Measurements from ENCODE around the gene SYNGR1.

The SYNGR1 gene

DNA sequence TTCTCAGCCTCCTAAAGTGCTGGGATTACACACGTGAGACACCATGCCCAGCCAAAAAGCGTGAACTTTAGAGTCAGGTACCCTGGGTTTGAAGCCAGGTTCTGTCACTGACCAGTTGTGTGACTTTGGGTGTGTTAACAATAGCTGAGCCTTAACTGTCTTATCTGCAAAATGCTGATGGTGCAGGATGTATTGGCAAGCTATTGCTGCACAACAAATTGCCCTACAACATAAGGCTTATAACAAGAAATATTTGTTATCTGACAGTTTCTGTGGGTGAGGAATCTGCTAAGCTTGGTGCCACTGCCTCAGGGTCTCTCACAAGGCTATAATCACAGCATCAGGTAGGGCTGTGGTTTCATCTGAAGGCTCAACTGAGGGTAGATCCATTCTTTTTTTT lies 21.9 kb downstream of the SYNGR1 start:
- DNase-seq (ENCODE audit: low read depth in 2 of 2) = no peak

DNA sequence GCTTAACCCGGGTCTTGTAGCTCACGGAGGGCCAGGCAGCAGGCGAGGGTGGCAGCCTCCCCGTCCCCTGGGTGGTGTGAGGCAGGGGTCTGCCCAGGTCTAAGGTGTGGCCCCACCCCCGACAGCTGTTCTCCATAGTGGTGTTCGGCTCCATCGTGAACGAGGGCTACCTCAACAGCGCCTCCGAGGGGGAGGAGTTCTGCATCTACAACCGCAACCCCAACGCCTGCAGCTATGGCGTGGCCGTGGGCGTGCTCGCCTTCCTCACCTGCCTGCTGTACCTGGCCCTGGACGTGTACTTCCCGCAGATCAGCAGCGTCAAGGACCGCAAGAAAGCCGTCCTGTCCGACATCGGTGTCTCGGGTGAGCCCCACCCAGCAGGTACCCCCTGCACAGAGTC lies 24.4 kb downstream of the SYNGR1 start:
- DNase-seq (ENCODE audit: low read depth in 2 of 2) = no peak

DNA sequence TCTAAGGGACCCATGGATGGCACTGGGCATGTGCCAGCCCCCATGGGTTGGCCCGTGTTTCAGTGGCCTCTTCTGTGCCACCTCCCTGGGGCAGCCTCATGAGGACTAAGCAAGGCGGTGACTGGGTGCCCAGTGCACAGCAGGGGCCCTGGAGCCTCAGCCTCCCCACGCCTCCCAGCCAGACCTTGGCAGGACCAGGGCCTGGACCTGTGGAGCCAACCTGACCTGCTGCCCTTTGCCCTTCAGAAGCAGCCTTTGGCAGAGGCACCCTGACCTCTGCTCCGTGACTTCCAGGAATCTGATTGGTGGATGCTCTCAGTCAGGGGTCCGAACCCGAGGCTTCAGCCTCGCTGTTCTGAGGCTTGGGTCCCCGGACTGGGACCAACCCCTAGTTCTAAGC lies 25.0 kb downstream of the SYNGR1 start:
- no peak for DNase-seq (ENCODE audit: low read depth in 2 of 2)

DNA sequence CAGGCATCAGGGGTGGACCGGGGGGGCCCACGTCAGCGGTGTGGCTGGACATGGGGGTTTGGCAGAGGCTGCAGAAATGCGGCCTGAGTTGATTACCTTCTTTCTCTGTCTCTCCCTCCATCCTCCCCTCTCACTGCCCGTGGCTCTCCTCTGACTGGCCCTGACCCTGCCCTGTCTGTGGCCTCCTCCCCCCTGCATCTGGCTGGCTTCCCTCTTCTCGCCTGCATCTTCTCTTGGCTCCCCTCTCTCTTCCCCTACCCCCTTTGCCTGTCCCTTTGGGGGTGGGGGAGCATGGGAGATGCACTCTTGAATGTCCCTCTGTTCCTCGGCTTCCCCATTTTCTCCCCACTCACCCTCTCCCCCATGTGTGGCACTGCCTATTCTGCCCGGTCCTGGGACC lies 25.9 kb downstream of the SYNGR1 start:
- no peak for DNase-seq (ENCODE audit: low read depth in 2 of 2)

DNA sequence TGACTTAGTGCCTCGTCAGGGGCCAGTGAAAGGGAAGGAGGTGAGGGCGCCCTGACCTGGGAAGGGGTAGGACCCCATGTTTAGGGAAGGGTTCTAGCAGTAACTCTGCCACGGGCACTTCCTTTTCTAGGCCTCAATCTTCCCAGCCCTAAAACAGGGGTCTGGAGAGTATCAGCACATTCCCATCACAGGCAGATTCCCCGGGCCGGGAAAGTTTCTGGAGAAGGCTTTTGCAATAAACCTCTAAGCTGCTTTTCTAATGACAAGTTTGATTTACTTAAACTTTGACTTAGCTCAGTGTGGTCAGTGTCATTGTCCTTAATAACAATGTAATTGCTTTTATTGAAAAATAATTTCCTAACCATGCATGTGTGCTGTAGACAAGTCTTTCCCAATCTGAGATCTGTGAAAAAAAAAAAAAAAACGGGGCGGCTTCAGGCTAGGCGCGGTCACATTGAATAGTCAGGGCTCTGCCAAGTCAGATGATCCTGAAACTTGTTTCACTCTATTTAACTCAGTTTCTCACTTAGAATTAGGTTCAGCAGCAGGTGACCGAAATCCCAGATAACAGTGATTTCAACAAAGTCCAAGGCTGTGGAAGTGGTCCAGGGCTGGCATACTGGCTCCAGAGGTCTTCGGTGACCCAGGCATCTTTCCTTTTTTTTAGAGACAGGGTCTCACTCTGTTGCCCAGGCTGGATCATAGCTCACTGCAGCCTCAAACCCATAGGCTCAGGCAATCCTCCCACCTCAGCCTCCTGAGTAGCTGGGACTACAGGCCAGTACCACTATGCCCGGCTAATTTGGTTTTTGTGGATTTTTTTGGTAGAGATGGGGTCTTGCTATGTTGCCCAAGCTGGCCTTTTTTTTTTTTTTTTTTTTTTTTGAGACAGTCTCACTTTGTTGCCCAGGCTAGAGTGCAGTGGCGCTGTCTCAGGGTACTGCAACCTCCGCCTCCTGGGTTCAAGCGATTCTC lies 30.3 kb downstream of the SYNGR1 start:
- DNase-seq (ENCODE audit: low read depth in 2 of 2) = no peak

DNA sequence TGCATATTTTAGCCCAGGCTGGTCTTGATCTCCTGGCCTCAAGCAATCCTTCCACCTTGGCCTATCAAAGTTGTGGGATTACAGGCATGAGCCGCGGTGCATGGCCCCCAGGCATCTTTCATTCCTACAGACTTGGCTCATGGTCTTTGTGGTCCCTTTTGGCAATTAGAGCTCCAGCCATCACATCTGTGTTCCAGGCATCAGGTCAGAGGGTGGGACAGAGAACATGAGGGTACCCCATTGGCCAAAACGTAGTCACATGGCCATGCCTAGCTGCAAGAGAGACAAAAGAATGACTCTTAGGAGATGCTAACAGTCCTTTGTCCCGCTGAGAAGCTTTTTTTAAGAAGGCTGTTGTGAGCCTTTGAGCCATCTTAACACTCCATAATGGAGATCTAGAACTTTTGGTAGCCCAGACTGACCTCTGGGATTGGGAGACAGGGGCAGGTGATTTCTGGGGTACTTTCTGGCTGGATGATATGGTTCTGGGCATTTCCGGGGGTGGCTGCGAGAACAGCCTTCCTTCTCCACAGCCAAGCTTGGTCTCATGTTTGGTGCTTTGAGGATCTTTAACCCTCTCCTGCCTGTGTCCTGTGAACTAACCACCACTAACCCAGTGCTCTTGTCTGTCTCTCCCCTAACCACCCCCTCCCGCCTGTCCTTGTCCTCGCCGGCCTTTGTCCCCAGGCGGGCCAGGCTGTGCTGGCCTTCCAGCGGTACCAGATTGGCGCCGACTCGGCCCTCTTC lies 31.4 kb downstream of the SYNGR1 start:
- no peak for DNase-seq (ENCODE audit: low read depth in 2 of 2)

DNA sequence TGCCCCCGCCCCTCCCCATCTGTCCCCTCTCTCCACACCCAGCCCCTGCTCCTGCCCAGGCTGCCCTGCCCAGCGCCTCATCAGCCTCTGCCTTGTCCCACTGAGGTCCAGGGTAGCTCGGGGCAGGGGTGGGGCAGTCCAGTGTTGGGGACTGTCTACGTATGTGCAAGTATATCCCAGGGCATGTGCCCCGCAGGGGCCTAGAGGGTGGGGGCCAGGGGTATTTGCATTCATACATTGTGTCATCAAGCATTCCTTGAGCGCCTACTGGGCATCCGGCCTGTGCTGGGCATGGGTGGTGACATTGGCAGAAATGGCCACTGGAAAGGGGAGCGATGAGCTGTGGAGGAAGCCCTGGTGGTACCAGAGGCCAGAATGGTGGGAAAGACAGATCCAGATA lies 32.1 kb downstream of the SYNGR1 start:
- DNase-seq (ENCODE audit: low read depth in 2 of 2) = no peak

DNA sequence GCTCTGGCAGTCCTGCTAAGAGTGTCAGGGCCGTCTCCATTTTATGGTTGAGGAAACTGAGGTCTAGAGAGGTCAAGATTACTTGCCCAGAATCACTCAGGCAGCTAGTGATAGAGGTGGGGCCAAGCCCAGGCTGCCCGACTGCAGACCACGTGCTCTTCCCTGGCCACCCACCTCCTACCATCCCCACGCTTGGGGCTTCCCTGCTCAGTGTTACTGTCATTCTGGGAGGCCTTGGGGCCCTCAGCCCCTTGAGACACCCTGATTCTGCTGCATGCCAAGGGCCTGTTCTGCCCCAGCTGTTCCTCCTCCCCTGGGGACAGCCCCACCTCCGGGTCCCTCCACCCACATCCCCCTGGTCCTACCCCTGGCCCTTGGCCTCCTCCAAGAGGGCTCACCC lies 32.6 kb downstream of the SYNGR1 start:
- no peak for DNase-seq (ENCODE audit: low read depth in 2 of 2)

DNA sequence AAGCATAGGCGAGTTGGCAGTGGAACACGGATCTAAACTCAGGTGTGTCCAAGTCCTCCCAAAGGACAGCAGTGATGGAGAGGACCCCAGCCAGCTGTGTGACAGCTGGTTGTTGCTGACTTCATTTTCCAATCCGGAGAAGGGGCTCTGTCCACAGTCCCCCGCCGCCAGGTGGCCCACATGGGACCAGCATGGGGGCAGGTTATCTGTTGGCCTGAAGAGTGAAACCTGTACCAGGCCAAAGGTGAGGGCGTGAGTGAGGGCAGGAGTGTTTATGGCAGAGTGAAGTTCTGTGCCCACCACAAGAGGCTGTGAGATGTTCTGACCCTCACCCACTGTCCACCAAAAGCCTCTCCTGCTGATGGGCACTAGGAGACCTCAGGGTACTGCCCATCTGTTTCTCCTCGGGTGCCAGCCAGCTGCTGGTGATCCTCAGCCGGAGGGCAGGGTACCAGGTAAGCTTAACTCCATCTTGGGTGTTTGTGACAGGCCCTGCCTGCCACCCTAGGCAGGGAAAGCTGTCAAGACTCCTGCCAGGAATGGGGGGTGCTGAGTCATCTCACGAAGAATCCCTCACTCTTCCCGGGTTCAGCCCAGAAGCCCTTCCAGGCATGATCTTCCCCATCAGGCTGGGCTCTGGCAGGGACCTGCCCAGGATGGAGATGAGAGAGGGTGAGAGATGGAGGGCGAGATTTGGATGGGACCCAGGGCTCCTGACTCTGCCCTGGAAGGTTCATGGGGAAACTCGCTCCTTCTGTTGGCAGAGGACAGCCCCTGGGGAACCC lies 34.2 kb downstream of the SYNGR1 start:
- DNase-seq (ENCODE audit: low read depth in 2 of 2) = no peak

DNA sequence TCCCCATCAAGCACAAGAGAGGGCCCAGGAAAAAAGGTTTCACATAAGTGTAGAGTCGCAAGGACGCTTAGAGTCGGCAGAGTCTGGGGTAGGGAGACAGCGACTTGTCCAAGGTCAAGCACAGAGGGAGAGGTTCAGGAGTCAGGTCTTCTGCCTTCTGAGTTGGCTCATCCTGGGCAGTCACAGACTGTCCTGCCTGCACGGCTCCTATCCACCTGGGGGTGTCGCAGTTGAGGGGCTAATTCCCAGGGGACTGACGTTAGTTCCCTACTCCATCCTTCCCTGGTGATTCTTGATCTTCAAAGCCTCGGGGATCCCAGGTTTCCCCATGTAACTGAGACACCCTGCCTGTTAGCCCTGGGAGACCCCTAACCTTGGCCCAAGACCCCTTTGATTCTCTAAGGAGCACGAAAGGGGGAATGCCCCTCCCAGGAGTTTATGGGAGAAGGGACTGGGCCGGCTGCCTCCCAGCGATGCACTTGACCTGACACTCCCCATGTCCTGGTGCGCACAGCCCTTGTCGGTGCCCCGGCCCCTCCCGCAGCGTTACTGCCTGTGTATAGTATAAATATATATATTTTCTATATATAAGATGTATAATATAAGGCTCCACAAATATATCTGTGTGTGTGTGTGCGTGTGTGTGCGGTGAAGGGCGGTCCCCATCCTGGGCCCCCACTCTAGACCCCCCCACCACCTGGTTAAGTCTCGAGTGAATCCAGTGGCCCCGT lies 35.1 kb downstream of the SYNGR1 start:
- no peak for DNase-seq (ENCODE audit: low read depth in 2 of 2)

DNA sequence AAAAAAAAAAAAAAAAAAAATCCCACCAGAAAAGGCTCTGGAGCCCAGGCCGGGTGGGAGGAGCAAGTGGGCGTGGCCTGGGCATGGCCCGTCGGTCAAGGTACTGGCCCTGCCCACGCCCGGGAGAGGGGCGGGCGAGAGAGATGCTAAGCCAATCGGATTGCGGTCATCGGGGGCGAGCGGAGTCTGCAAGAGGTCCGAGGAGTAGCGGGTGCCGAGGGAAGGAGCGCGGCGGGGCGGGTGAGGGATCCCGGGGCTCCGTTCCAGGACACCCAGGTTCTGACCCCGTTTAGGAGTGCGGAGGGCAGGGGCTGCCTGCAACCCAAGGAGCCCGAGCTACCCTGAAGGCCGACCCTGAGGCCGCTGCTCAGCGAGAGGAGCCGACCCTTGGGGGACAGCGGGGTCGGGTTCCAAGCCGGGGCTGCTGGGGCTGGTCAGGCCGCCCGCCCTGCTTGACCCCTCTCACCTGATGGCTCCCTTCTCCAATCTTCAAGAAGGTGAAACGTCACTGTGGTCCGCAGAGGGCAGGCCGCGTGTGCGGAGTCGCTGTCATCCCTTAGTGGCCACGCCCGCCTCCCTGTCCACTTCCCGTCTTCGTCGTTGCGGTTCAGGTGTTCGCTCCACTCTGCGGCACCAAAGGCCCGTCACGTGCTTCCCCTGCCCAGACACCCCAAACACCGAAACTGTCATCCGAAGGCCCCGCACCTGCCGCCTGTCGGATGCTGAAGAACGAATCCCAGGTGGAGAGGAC lies 38.6 kb downstream of the SYNGR1 start:
- peak; percentile 50 for DNase-seq (ENCODE audit: low read depth in 2 of 2)

DNA sequence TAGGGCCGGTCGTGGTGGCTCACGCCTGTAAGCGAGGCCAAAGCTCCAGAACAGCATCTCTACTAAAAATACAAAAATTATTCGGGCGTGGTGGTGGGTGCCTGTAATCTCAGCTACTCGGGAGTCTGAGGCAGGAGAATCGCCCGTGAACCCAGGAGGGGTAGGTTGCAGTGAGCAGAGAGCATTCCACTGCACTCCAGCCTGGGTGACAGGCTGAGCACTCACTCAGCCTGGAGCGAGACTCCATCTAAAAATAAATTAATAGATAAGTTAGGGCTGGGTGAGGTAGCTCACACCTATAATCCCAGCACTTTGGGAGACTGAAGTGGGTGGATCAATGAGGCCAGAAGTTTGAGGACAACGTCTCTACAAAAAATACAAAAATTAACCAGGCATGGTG lies 39.6 kb downstream of the SYNGR1 start:
- DNase-seq (ENCODE audit: low read depth in 2 of 2) = no peak

DNA sequence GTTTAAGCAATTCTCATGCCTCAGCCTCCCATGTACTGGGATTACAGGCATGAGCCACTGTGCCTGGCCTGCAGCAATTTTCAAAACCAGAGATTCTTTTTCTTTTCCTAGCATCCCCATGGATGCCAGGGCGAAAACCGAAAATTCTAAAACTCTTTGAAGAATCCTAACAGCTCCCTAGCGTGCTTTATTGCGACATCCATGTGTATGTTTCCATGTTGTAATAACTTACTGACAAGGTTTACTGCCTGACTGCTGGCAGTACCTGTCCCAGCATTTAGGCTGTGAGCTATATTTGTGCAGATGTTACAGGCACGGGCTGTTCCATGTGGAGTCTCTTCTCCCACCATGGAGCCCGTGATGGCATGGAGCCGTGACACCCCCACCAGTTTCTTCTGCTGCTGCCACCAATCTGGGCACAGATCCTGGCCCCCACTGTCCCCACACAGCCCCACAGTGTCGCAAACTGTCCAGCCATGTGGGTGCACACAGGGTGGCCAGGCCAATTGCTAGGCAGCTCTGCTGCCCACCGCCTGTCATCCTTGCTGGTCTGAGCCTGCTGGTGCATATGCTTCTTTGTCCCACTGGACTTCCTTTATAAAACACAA lies 42.7 kb downstream of the SYNGR1 start:
- no peak for DNase-seq (ENCODE audit: low read depth in 2 of 2)

DNA sequence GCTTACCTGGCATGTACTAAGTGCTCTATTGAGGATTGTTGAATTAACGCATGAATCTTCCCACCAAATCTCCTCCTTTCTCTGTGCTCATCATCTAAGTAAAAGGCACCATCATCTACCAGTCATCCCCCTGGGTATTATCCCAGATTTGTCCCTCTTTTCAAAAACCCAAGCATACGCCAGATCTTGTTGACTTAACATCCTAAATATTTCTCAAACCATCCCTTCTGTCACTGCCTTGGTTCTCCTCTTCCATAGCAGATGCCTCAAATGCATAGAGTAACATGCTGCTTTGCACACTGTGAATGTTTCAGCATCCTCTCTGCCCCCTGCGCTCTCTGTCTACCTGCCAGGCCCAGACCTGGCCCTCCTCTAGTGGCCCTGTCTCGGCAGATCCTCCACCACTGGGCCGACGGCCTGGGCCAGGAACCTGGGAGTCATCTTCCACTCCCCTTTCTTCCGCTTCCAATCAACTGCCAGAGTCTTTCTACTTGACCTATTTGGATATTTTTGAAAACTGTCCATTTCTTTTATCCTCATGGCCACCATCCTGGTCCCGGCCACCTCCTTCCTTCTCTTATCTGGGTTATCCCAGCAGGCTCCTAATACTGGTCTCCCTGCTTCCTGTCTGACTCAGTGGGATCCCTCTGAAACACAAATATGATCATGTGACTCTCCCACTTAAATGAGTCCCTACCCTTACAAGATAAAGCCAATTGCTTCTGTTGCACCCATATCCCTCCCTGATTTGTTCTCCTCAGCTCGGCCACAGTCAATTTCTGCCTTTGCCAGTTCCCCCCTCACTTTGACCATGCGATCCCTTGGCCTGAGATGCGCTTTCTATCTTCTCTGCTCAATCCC lies 46.4 kb downstream of the SYNGR1 start:
- no peak for DNase-seq (ENCODE audit: low read depth in 2 of 2)

DNA sequence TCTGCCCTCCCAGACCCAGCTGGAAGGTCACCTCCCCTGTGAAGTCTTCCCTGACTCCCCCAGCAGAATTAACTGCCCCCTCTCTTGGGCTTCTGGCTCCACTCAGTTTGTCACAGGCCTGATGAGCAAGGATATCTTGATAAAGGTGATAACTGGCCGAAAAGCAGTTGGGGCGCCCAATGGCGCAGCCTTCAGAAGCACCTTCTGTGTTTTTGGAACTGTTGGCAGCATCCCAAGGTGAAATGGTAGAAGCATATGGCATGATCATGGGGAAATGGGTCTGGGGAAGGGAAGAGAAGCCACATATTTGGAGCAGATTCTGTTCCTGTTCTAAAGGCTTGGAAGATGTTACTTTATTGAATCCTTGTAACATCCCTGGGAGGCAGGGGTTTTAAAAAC lies 47.0 kb downstream of the SYNGR1 start:
- DNase-seq (ENCODE audit: low read depth in 2 of 2) = no peak

DNA sequence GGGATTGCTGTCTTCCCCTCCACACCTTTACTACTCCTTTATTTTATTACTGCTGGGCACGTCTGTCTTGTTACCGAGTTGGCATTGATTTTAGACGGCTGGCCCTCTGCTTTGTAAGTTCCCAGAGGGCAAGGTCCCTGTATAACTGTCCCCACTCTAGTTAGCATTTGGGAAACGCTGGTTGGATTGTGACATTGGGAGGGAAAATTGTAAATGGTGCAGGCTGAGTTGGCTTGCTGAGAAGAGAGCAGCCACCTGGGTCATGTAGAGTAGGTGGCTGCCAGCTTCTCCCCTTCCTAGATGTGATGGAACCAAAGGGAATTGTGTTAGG lies 51.5 kb downstream of the SYNGR1 start:
- DNase-seq (ENCODE audit: low read depth in 2 of 2) = no peak

DNA sequence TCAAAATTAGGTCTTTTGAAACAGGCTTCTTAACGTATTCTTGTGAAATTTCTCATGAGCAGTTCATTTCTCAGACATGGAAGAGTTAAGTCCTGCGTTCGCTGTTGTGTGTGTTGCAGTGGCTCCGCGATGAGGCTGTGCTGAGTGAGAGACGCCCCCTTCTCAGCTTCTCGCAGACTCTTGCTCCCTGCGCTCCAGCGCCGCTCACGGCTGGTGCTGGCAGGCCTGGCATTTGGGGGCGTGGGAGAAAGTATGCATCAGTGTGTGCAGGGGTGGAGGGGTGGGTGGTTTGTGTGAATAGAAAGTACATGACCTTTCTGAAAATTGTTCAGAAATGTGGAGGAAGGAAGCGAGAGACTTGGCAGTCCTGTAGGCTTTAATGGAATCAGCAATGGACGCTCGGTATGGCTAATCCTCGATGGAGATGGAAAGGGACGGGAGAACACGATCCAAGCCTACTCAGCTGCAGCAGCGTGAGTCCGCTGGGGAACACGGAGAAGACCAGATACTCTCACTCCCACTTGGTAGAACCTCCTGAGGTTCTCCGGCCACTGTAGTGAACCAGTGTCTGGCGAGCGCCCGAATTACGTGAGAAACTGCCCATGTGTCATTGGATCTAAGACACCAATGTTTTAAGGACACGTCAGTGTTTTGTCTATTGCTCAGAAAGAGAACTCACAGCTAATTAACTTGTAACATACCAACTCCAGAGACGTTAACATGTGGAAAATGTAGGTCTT lies 55.7 kb downstream of the SYNGR1 start:
- no peak for DNase-seq (ENCODE audit: low read depth in 2 of 2)

DNA sequence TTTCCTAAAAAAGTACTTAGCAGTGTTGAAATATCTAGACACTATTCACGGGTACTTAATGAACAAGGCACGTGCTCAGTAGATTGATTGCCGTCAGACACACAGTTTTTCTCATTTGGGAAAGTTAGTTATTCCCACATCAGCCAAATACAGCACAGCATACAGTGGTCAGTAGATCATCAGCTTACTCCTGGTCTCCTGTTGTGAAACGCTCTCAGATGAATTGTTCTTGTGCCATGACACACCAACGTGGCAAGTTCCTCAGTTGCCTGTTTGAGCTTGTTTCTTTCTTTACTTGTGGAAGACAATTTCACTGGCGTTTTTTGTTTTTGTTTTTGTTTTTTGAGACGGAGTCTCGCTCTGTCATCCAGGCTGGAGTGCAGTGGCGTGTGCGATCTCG lies 58.4 kb downstream of the SYNGR1 start:
- DNase-seq (ENCODE audit: low read depth in 2 of 2) = no peak

DNA sequence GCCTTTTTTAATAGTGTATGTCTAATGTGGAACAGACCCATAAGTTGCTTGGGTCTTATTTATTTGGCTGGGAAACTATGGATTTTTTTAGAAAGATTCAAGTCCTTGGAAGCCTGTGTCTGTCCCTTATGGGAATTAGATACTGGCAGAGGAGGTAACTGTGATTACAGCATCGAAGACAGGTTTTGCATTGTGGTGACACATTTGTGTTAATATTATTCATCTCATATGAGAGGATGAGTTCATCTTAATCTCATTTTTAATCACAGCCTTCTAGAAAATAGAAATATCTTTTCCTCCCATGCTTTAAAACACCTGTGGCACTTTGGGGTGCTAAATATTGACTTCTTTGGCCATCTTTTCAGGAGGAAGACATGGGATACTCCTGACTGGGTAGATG lies 59.0 kb downstream of the SYNGR1 start:
- no peak for DNase-seq (ENCODE audit: low read depth in 2 of 2)
